Measurements from ENCODE around the gene ZNF497. TPM values are rescaled to one million over a fixed set of nuclear protein-coding genes. Genes with fewer than 3 reads are reported as not detected.
"Not testable (repeated sequence)": the region's sequence is repeated elsewhere in the genome, so short reads cannot be mapped to it uniquely, and the experiment has no call there.

ZNF497 gene
- total RNA-seq, 8 experiments from 2014 or later = 0.61 to 10.2 (median 5.3) TPM

DNA sequence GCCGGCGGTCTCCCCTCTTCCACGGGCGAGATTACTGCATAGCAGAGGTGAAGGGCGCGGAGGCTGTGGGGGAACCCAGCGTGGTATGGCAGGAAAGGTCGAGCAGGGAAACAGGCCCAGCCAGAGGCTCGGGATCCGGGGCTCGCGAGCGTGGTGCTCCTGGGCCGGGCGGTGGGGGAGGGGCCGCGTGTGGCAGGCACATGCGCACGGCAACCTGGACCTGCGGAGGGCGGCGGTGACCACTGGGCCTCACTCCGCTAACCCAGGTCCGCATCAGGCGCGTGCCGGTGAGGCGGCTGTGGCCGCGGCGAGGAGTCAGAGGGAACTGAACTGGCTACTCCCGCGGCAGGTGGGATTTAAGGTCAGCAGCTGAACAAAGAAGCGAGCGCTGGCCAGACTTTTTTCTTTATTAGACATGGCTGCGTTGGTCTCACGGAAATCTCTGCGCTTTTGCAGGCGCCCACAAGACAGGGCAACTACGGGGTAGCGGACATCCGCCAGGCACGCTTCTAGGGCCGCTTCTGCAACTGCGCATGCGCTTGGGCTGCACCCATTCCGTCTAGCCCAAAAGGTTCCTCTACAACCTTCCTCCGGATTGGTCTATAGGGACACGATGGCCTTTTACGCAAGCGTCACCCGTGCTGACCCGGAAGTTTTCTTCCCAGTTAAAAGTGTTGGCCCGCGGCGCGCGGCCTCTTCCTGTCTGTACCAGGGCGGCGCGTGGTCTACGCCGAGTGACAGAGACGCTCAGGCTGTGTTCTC lies 24.2 kb upstream of the ZNF497 start, which contains the start of gene RPS5:
Gene RPS5 (plus strand): TSS at position 694 of the 762 bp plus-strand sequence. CDS start 869 bp downstream, outside the sequence.
- 0% methylated on average over 4 to 14 of the region's 64 CpGs; no CpG with 5 or more reads in 3 of the 10 experiments for WGBS, 10 experiments
- H3K27ac ChIP-seq = peak within 1 kb of the TSS; percentile 98 to 99
- ATAC-seq (replicated peaks in 6 of 8) = peak; percentile 83 to 93 (median 87)
- peaks cover 18% of the 10 kb centered on the region in 2 donors for H3K4me1 ChIP-seq (replicated peaks in 1 of 2)
- peak within 1 kb of the TSS; percentile 57 to 84 (median 65) for H3K4me3 ChIP-seq
- in situ Hi-C loops (cut with MboI; ENCODE audit: low pct_unique_long_range_greater_than_20kb in 2 of 9, low sequenced_read_pairs in 9 of 9, unreplicated experiment in 9 of 9) = no loop called here

DNA sequence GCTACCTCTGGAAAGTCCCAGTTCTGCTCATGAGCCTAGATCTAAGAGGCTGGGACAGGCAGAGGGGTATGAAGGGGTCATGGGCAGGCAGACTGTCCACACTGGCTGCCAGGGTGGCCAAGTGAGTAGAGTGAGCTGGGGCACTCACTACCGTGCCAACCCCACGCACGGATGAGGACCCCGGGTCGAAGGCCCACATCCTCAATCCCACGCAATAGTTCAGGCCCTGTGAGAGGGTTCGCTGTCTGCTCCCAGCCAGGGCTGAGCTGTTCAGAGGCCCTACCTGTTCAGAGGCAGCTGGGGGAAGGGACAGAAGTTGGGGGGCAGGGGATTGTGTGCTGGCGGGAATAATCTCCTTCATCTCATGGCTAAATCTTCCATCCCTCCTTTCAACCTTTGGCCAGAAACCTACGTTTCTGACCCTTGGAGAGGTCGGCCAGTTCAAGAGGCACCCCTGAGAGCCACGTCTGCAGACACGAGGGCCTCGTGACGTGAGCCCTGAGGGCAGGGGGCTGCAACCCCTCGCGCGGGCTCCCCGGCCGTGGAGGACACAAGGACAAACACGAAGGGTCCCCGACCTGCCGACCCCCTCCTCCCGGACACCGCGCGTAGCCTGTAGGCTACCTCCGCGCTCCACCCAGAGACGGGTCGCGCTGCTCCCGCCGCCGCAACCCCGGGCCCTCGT lies 23.5 kb upstream of the ZNF497 start:
- H3K27ac ChIP-seq = peak overlapping the region; percentile 98 to 99
- H3K4me1 ChIP-seq (replicated peaks in 1 of 2) = peaks cover 18 to 19% of the 10 kb centered on the region in 2 donors
- ATAC-seq (replicated peaks in 6 of 8) = peak in 7 of 8 experiments; percentile 5 to 22 (median 13)
- in situ Hi-C loops (cut with MboI; ENCODE audit: low pct_unique_long_range_greater_than_20kb in 2 of 9, low sequenced_read_pairs in 9 of 9, unreplicated experiment in 9 of 9) = no loop called here
- peak overlapping the region; percentile 57 to 84 (median 65) for H3K4me3 ChIP-seq
- whole genome bisulfite sequencing, 10 experiments = 5% methylated on average over 11 of the region's 36 CpGs; no CpG with 5 or more reads in 9 of the 10 experiments

DNA sequence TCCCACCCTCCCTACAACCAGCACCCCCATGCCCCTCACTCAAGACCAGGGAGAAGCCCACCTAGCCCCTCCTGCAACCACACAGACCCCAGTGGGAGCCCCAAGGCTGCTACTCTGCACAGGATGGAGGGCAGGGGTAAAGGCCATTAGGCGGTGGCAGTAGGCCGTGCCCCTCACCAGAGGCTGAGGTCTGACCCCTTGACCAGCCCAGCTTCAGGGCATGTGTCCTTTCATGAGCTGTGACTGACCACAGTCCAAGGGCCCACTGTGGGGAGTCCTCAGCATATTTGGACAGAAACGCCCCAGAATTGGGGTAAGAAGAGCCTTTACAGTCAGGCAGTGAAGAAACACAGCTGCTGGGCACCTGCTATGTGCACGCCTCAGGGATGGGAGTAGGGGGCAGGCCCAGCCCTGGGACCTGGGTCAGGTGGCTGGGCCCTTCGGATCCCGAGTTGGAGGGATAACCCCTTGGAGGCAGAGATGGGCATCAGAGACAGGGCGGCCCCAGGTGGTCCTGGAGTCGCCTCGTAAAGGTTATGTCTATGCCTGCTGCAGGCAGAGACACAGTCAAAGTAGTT lies 22.9 kb upstream of the ZNF497 start:
- in situ Hi-C loops (cut with MboI; ENCODE audit: low pct_unique_long_range_greater_than_20kb in 2 of 9, low sequenced_read_pairs in 9 of 9, unreplicated experiment in 9 of 9) = no loop called here
- Histone ChIP-seq H3K4me1 (replicated peaks in 1 of 2) (peaks cover 18 to 19% of the 10 kb centered on the region in 2 donors), H3K27ac (peak overlapping the region; percentile 98 to 99), H3K4me3 (peak overlapping the region; percentile 57 to 84 (median 65))
- WGBS, 10 experiments = 87% methylated on average over 3 of the region's 9 CpGs; no CpG with 5 or more reads in 9 of the 10 experiments
- no peak for ATAC-seq (replicated peaks in 6 of 8)

DNA sequence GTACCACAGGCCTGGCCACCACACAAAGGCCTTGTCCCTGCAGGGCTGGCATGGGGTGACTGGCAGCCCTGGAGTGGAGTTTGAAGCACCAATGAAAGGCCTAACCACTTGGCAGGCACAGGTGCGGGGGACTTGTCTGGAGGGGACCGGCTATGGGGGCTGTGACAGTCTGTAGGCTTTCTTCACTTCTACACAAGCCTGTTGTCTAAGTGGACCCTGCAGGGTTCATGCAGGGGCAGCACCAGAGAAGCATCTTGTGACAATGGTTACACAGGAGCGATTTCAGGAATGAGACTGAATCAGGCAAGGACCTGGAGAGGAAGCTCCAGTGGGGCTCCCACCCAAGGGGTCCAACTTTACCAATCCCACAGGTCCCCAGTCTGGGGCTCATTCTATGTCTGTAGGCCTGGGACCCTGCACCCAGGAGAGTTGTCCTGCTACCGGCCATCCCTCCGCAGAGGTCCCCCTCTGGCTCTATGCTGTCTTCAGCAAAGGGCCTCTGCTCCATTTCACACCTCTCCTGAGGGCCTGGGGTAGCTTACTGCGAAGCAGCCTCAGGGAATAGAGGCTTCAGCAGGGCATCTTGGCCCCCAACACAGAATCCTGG lies 20.5 kb upstream of the ZNF497 start:
- WGBS, 10 experiments = 92 to 100% methylated on average over 2 of the region's 6 CpGs; no CpG with 5 or more reads in 8 of the 10 experiments
- Histone ChIP-seq H3K4me3 (no peak overlapping the region), H3K27ac (no peak overlapping the region), H3K4me1 (replicated peaks in 1 of 2) (peaks cover 20 to 25% of the 10 kb centered on the region in 2 donors)
- ATAC-seq (replicated peaks in 6 of 8) = no peak
- in situ Hi-C loops (cut with MboI; ENCODE audit: low pct_unique_long_range_greater_than_20kb in 2 of 9, low sequenced_read_pairs in 9 of 9, unreplicated experiment in 9 of 9) = no loop called here

DNA sequence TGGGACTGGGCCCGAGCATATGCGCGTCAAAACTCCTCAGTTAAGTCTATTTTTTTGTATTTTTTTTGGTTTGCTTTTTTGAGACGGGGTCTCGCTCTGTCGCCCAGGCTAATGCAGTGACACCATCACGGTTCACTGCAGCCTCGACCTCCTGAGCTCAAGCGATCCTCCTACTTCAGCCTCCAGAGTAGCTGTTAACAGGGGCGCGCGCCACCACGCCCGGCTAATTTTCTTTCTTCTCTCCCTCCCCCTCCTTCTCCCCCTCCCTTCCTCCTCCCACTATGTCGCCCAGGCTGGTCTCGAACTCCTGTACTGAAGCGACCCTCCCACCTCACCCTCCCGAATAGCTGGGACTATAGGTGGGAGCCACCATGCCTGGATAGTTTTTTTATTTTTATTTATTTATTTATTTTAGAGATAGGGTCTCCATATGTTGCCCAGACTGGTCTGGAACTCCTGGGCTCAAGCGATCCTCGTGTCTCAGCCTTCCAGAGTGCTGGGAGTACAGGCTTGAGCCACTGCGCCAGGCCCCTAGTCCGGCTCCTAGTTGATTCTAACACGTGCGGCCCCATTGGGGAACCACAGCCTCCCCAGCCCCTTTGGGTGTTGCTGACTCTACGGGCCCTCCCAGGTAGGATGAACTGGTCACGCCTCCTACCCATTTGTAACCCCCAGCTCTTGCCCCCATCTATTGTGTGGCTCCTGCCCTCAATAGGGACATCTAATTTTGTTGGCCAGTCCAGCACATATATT lies 19.1 kb upstream of the ZNF497 start:
- Histone ChIP-seq H3K4me3 (peak overlapping the region; percentile 77 to 98 (median 83)), H3K4me1 (replicated peaks in 1 of 2) (peaks cover 17 to 22% of the 10 kb centered on the region in 2 donors), H3K27ac (peak overlapping the region in 1 of 2 donors; percentile 98)
- 59 to 75% (median 60%) methylated on average over 2 to 10 of the region's 26 CpGs; no CpG with 5 or more reads in 7 of the 10 experiments for WGBS, 10 experiments
- in situ Hi-C loops (cut with MboI; ENCODE audit: low pct_unique_long_range_greater_than_20kb in 2 of 9, low sequenced_read_pairs in 9 of 9, unreplicated experiment in 9 of 9) = no loop called here
- no peak for ATAC-seq (replicated peaks in 6 of 8)

DNA sequence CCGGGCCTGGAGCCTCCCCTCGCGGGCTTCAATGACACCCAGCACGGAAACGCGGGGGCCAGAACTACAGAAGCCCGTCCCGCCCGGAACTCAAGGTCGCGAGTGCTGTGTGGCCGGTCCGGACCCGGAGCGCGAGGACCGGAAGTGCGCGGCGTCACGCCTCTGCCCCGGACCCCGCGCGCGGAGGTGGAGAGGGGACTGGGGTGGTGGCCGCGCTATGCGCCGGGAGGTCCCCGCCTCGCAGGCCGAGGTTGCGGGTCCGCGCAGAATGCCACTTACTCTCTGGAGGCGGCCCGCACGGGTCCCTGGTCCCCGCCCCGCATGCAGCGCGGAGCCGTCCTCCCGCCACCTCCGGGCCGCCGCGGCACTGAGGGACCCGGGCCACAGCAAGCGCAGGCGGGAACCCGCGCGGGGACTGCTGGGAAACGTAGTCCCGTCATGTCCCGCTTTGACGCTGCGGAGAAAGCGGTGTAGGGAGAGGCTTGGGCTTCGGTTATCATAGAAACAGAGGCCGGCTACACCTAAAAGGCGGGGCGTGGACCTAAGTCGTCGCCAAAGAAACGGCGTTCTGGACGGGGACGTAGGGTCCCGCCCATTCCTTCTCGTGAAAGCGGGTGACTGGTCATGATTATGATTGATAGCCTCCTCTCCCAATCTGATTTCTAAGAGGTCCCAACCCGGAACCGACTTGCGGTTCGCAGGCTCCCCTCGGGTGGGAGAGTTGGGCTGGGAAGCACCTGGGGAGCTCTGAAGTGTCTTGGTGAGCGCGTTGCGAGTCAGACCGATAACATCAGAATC lies 18.3 kb upstream of the ZNF497 start, which contains the start of gene ZNF837:
Gene ZNF837 (minus strand): TSS at position 369 of the 798 bp plus-strand sequence. CDS start 11,698 bp downstream, outside the sequence.
- Histone ChIP-seq H3K27ac (peak within 1 kb of the TSS; percentile 95 to 98), H3K4me3 (peak within 1 kb of the TSS; percentile 77 to 98 (median 83)), H3K4me1 (replicated peaks in 1 of 2) (peaks cover 15 to 19% of the 10 kb centered on the region in 2 donors)
- 0 to 4% (median 0%) methylated on average over 2 to 14 of the region's 83 CpGs; no CpG with 5 or more reads in 3 of the 10 experiments for WGBS, 10 experiments
- in situ Hi-C loops (cut with MboI; ENCODE audit: low pct_unique_long_range_greater_than_20kb in 2 of 9, low sequenced_read_pairs in 9 of 9, unreplicated experiment in 9 of 9) = no loop called here
- peak; percentile 86 to 92 (median 90) for ATAC-seq (replicated peaks in 6 of 8)

DNA sequence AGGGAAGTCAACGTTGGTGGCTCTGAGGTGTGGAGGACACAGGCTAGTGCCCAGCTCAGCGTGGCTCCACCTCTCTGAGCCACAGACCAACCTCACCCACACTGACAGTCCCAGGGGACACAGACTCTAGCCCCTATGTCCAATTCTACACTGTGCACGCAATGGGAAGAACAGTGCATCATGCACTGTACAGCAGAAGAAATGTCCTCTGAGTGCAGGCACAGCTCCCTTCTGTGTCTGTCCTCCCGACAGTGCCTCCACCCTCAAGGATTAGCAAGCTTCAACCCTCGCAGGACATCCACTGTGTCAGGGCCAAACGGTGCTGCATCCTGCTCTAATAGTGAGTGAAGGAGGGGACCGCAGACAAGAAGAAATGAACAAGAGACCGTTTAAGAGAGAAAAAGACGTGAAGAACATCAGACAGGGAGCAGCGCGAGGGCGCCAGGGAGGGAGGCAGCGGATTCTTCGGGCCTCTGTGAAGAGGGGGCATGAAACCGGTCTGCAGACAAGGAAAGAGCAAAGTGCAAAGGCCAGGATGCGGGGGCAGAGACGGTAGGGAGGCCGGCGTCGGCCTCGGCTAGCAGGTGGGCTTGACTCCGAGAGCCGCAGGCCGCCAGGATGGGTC lies 17.6 kb upstream of the ZNF497 start:
- peak in 7 of 8 experiments; percentile 0 to 5 (median 0) for ATAC-seq (replicated peaks in 6 of 8)
- in situ Hi-C loops (cut with MboI; ENCODE audit: low pct_unique_long_range_greater_than_20kb in 2 of 9, low sequenced_read_pairs in 9 of 9, unreplicated experiment in 9 of 9) = no loop called here
- Histone ChIP-seq H3K4me1 (replicated peaks in 1 of 2) (peaks cover 8 to 12% of the 10 kb centered on the region in 2 donors), H3K4me3 (peak overlapping the region; percentile 77 to 98 (median 83)), H3K27ac (peak overlapping the region; percentile 95 to 98)
- 0 to 31% (median 2%) methylated on average over 1 to 17 of the region's 24 CpGs; no CpG with 5 or more reads in 2 of the 10 experiments for WGBS, 10 experiments

DNA sequence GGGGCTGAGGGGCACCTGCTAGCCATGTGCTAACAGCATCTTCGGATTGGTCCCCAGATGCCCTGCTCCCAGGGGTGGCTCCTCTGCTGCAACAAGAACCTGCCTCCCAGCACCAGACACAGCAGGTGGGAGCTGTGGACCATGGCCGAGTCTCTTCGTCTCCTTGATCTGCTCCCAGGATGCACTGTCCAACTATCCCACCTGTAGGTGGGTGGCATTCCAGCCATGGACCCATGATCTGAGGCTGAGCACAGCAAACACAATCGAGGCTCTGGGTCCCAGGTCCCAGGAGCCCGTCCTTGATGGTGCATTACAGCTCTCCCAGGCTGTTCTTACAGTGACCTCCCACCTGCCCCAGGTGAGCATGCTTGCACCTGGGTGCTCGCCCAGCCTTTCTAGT lies 16.7 kb upstream of the ZNF497 start:
- Histone ChIP-seq H3K4me3 (no peak overlapping the region), H3K4me1 (replicated peaks in 1 of 2) (peaks cover 8 to 10% of the 10 kb centered on the region in 2 donors), H3K27ac (peak overlapping the region in 1 of 2 donors; percentile 98)
- WGBS, 10 experiments = 80 to 100% (median 91%) methylated on average over 1 to 4 of the region's 6 CpGs; no CpG with 5 or more reads in 5 of the 10 experiments
- in situ Hi-C loops (cut with MboI; ENCODE audit: low pct_unique_long_range_greater_than_20kb in 2 of 9, low sequenced_read_pairs in 9 of 9, unreplicated experiment in 9 of 9) = no loop called here
- no peak for ATAC-seq (replicated peaks in 6 of 8)

DNA sequence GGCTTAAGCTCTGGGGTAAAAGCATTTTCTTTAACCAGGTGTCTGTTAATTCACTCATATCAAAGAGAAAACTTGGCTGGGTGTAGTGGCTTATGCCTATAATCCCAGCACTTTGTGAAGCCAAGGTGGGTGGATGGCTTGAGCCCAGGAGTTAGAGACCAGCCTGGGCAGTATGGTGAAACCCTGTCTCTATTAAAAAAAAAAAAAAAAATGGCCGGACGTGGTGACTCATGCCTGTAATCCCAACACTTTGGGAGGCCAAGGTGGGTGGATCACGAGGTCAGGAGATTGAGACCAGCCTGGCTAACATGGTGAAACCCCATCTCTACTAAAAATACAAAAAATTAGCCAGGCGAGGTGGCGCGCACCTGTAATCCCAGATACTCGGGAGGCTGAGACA lies 14.2 kb upstream of the ZNF497 start:
- H3K4me1 ChIP-seq (replicated peaks in 1 of 2); ATAC-seq (replicated peaks in 6 of 8); in situ Hi-C loops (cut with MboI; ENCODE audit: low pct_unique_long_range_greater_than_20kb in 2 of 9, low sequenced_read_pairs in 9 of 9, unreplicated experiment in 9 of 9); H3K27ac ChIP-seq; H3K4me3 ChIP-seq: not testable (repeated sequence)
- WGBS, 10 experiments = 17 to 100% (median 61%) methylated on average over 1 to 7 of the region's 7 CpGs; no CpG with 5 or more reads in 2 of the 10 experiments

DNA sequence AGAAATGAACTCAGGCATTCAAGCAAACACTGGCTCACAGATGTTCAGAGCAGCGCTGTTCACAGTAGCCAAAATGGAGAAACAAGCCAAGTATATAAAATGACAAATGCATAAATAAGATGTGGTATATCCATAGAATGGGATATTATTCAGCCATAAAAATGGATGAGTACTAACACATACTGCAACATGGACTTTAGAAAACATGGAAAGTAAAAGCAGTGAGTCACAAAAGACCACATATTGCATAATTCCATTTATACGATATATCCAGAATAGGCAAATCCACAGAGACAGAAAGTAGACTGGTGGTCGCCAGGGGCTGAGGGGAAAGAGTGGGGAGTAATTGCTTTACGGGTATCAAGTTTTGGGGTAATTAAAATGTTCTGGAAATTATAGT lies 11.6 kb upstream of the ZNF497 start:
- Histone ChIP-seq H3K4me1 (replicated peaks in 1 of 2) (peaks cover 0 to 3% of the 10 kb centered on the region in 2 donors), H3K27ac (no peak overlapping the region), H3K4me3 (no peak overlapping the region)
- WGBS, 10 experiments = 35 to 100% (median 94%) methylated on average over 2 to 4 of the region's 4 CpGs; no CpG with 5 or more reads in 1 of the 10 experiments
- in situ Hi-C loops (cut with MboI; ENCODE audit: low pct_unique_long_range_greater_than_20kb in 2 of 9, low sequenced_read_pairs in 9 of 9, unreplicated experiment in 9 of 9) = no loop called here
- ATAC-seq (replicated peaks in 6 of 8) = no peak

Measured in motor neuron (in vitro differentiated cells).